Endodermal cell (in vitro differentiated cells): ENCODE results near the gene DNAH6. TPM values are rescaled to one million over a fixed set of nuclear protein-coding genes. Genes with fewer than 3 reads are reported as not detected.
"Not testable (repeated sequence)": the region's sequence is repeated elsewhere in the genome, so short reads cannot be mapped to it uniquely, and the experiment has no call there.

Experiments
- DNase-seq: peaks from one replicate; pipeline ENCODE4 v3.0.0-alpha.2; 2017
- H3K27ac ChIP-seq: 2 replicates; pipeline ENCODE4 v1.5.1; 2013; ENCODE audit warnings: mild to moderate bottlenecking, low read depth, low read length, moderate library complexity
- H3K27me3 ChIP-seq: 2 replicates; pipeline ENCODE4 v1.6.1; 2013; ENCODE audit warnings: mild to moderate bottlenecking, low read length, moderate library complexity; ENCODE audit not compliant: insufficient read depth, control insufficient read depth, poor library complexity, severe bottlenecking
- H3K36me3 ChIP-seq: 2 replicates; pipeline ENCODE4 v1.7.0; 2013; ENCODE audit warnings: mild to moderate bottlenecking, low read length, moderate library complexity; ENCODE audit not compliant: control insufficient read depth, insufficient read depth
- H3K4me1 ChIP-seq: one replicate; pipeline ENCODE4 v1.7.0; 2013; ENCODE audit warnings: low read length; ENCODE audit not compliant: control insufficient read depth, insufficient read depth
- H3K4me3 ChIP-seq: 2 replicates; pipeline ENCODE4 v1.5.1; 2013; ENCODE audit warnings: mild to moderate bottlenecking, low read length, moderate library complexity
- H3K9ac ChIP-seq: 2 replicates; pipeline ENCODE4 v1.6.1; 2013; ENCODE audit warnings: mild to moderate bottlenecking, low read length, moderate library complexity; ENCODE audit not compliant: poor library complexity, severe bottlenecking; ENCODE audit errors: extremely low read depth
- H3K9me3 ChIP-seq: 2 replicates; pipeline ENCODE4 v1.6.1; 2013; ENCODE audit warnings: mild to moderate bottlenecking, low read length, moderate library complexity; ENCODE audit not compliant: control insufficient read depth
- H3K27ac Mint-ChIP-seq: 2 replicates; pipeline ENCODE4 v1.8.0; 2020; ENCODE audit warnings: mixed read lengths
- H3K27me3 Mint-ChIP-seq: 2 replicates; pipeline ENCODE4 v1.8.0; 2021; ENCODE audit warnings: mild to moderate bottlenecking, mixed read lengths; ENCODE audit not compliant: insufficient read depth
- H3K36me3 Mint-ChIP-seq: 2 replicates; pipeline ENCODE4 v1.8.0; 2020; ENCODE audit warnings: low read depth, mixed read lengths
- H3K4me1 Mint-ChIP-seq: 2 replicates; pipeline ENCODE4 v1.8.0; 2020; ENCODE audit warnings: mixed read lengths
- H3K4me3 Mint-ChIP-seq: 2 replicates; pipeline ENCODE4 v1.8.0; 2020; ENCODE audit warnings: mild to moderate bottlenecking, moderate library complexity, mixed read lengths
- H3K9me3 Mint-ChIP-seq: 2 replicates; pipeline ENCODE4 v1.8.0; 2020; ENCODE audit warnings: mild to moderate bottlenecking, mixed read lengths
- WGBS, 2 experiments: methylation state at CpG; one replicate each; pipeline versions ENCODE4 v1.1.5 to v1.1.7; 2013; ENCODE audit warnings: missing lambda C conversion rate in 2 of 2, mixed read lengths in 1 of 2; ENCODE audit not compliant: insufficient coverage in 1 of 2, insufficient read length in 1 of 2; 5-methylcytosine and 5-hydroxymethylcytosine counted together
- long read RNA-seq, 4 experiments: library from polyadenylated mRNA in 2 of 4; library from RNA in 1 of 4; library from capped mRNA in 1 of 4; stranded (forward) in 3 of 4; unstranded in 1 of 4; transcript quantifications; one replicate each; pipeline ENCODE4 v2.0.0, GENCODE V29; 2020 to 2021; ENCODE audit warnings: inconsistent platforms in 1 of 4
- polyA plus RNA-seq, 2 experiments: library from polyadenylated mRNA; stranded (reverse); fragments of 50-300 nt; gene quantifications; one replicate each; pipeline ENCODE4 v1.2.3, GENCODE V29; 2013
- total RNA-seq, 2 donors: library from RNA; stranded (reverse); fragmentation: NEBNext Ultra II Directional in 1 of 2; extraction: Animal tissue kit (Norgen Biotek cat#: 25700) in 1 of 2; gene quantifications; 2 replicates in 1 of 2; 3 replicates in 1 of 2; pipeline ENCODE4 v1.2.1, GENCODE V29; 2021
- TF ChIP-seq, protein P1 (sequence below): fragments of 200-600 bp; sonication (generic); conservative IDR thresholded peaks from 2 replicates; pipeline ENCODE4 v1.5.0; 2021; ENCODE audit warnings: antibody characterized with exemption, mild to moderate bottlenecking

DNAH6 gene
- total RNA-seq = 1 to 10 TPM; 1.6 to 2.0 TPM
- polyA plus RNA-seq (2013, experiment 1 of 2) = 0.82 TPM
- polyA plus RNA-seq (2013, experiment 2 of 2) = 0.70 TPM
- long read RNA-seq, experiment 1, partial matches to known transcripts = 0 of 1 reads
- long read RNA-seq, experiment 1, other reads (novel, unspliced or antisense) = 1 of 1 reads
- long read RNA-seq, experiment 2, partial matches to known transcripts = 0 of 2 reads
- long read RNA-seq, experiment 2, other reads (novel, unspliced or antisense) = 2 of 2 reads
- long read RNA-seq, experiment 3 = 0 reads
- long read RNA-seq, experiment 4, partial matches to known transcripts = 0 of 1 reads
- long read RNA-seq, experiment 4, other reads (novel, unspliced or antisense) = 1 of 1 reads

- Histone ChIP-seq H3K4me1 (no peaks in the 10 kb centered on the region), H3K27me3 (peaks cover 12% of the 10 kb centered on the region), H3K36me3 (no peaks in the 10 kb centered on the region), H3K9me3 (peaks cover 11% of the 10 kb centered on the region), H3K27ac (peak within 1 kb of the TSS; percentile 85), H3K4me3 (peak within 1 kb of the TSS; percentile 79), H3K9ac (peak within 1 kb of the TSS; percentile 58)
- TF ChIP-seq, protein P1, sequence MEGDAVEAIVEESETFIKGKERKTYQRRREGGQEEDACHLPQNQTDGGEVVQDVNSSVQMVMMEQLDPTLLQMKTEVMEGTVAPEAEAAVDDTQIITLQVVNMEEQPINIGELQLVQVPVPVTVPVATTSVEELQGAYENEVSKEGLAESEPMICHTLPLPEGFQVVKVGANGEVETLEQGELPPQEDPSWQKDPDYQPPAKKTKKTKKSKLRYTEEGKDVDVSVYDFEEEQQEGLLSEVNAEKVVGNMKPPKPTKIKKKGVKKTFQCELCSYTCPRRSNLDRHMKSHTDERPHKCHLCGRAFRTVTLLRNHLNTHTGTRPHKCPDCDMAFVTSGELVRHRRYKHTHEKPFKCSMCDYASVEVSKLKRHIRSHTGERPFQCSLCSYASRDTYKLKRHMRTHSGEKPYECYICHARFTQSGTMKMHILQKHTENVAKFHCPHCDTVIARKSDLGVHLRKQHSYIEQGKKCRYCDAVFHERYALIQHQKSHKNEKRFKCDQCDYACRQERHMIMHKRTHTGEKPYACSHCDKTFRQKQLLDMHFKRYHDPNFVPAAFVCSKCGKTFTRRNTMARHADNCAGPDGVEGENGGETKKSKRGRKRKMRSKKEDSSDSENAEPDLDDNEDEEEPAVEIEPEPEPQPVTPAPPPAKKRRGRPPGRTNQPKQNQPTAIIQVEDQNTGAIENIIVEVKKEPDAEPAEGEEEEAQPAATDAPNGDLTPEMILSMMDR = no peak
- Mint-ChIP-seq H3K36me3 (no peaks in the 10 kb centered on the region), H3K9me3 (peaks cover 17% of the 10 kb centered on the region), H3K4me3 (peak within 1 kb of the TSS; percentile 62), H3K27me3 (peaks cover 18% of the 10 kb centered on the region), H3K27ac (peak within 1 kb of the TSS; percentile 83), H3K4me1 (no peaks in the 10 kb centered on the region)
- peak; percentile 96 for DNase-seq
- WGBS, 2 experiments = 19 to 32% methylated on average over 21 to 30 of the region's 31 CpGs
Observed at GRCh38 chr2:84516234-84516986, at the start of gene DNAH6. Gene DNAH6, plus strand, starts transcription at chr2:84516498. Its CDS starts 1,329 bp downstream, at chr2:84517827.

GRCh38 chr2:84467389-84467788, 48.9 kb upstream of the DNAH6 start:
- Histone ChIP-seq H3K27me3 (no peaks in the 10 kb centered on the region), H3K27ac (no peak overlapping the region), H3K36me3 (no peaks in the 10 kb centered on the region), H3K9ac (no peak overlapping the region), H3K9me3 (peaks cover 72% of the 10 kb centered on the region), H3K4me3 (peak overlapping the region; percentile 63), H3K4me1 (no peaks in the 10 kb centered on the region)
- H3K27me3 Mint-ChIP-seq = no peaks in the 10 kb centered on the region
- H3K27ac Mint-ChIP-seq = no peak overlapping the region
- TF ChIP-seq, protein P1 = no peak
- peaks cover 30% of the 10 kb centered on the region for H3K36me3 Mint-ChIP-seq
- no peak for DNase-seq
- H3K4me3 Mint-ChIP-seq = no peak overlapping the region
- H3K9me3 Mint-ChIP-seq = peaks cover 81% of the 10 kb centered on the region
- WGBS, 2 experiments = 94% methylated on average over 1 of the region's 1 CpG; no CpG with 5 or more reads in 1 of the 2 experiments
- peaks cover 10% of the 10 kb centered on the region for H3K4me1 Mint-ChIP-seq

DNA sequence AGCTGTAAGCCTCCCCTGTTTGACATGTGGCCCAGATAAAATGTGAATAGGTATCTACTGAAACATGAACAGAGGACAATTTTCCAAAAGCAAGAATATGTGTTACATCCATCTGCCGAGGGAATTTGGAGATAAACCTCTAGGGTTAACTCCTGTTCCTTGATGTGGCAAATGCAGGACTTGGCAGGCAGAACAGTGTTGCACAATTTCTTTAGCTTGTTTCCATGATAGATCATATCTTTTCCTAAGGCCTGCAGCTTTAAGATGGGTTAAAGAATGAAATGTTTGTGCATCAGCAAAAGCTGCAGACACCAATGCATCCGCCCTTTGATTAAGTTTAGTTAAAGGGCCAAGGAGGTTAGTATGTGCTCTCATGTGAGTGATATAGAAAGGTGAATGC, 43.9 kb upstream of the DNAH6 start:
- not testable (repeated sequence) for DNase-seq, H3K27me3 ChIP-seq, H3K27ac ChIP-seq, H3K9ac ChIP-seq, H3K4me1 Mint-ChIP-seq, H3K4me3 Mint-ChIP-seq, H3K27ac Mint-ChIP-seq, H3K4me3 ChIP-seq, H3K27me3 Mint-ChIP-seq, H3K4me1 ChIP-seq, H3K36me3 ChIP-seq
- H3K9me3 Mint-ChIP-seq = peaks cover 80% of the 10 kb centered on the region
- peaks cover 23% of the 10 kb centered on the region for H3K36me3 Mint-ChIP-seq
- peaks cover 65% of the 10 kb centered on the region for H3K9me3 ChIP-seq
- WGBS, 2 experiments = 93 to 95% methylated on average over 2 of the region's 2 CpGs
